Urothelium cell line (cell line): ENCODE results near the gene BEGAIN.

Experiments used
- DNase-seq: peaks from one replicate; pipeline ENCODE4 v3.0.0; 2011; ENCODE audit warnings: low spot score, mixed read lengths
- FAIRE-seq: peaks from 2 replicates; lab custom pipeline; 2011; peaks lifted over from hg19 to GRCh38; lab: Jason Lieb, UNC

The BEGAIN gene, protein sequence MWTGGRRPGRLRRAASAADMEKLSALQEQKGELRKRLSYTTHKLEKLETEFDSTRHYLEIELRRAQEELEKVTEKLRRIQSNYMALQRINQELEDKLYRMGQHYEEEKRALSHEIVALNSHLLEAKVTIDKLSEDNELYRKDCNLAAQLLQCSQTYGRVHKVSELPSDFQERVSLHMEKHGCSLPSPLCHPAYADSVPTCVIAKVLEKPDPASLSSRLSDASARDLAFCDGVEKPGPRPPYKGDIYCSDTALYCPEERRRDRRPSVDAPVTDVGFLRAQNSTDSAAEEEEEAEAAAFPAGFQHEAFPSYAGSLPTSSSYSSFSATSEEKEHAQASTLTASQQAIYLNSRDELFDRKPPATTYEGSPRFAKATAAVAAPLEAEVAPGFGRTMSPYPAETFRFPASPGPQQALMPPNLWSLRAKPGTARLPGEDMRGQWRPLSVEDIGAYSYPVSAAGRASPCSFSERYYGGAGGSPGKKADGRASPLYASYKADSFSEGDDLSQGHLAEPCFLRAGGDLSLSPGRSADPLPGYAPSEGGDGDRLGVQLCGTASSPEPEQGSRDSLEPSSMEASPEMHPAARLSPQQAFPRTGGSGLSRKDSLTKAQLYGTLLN

DNA sequence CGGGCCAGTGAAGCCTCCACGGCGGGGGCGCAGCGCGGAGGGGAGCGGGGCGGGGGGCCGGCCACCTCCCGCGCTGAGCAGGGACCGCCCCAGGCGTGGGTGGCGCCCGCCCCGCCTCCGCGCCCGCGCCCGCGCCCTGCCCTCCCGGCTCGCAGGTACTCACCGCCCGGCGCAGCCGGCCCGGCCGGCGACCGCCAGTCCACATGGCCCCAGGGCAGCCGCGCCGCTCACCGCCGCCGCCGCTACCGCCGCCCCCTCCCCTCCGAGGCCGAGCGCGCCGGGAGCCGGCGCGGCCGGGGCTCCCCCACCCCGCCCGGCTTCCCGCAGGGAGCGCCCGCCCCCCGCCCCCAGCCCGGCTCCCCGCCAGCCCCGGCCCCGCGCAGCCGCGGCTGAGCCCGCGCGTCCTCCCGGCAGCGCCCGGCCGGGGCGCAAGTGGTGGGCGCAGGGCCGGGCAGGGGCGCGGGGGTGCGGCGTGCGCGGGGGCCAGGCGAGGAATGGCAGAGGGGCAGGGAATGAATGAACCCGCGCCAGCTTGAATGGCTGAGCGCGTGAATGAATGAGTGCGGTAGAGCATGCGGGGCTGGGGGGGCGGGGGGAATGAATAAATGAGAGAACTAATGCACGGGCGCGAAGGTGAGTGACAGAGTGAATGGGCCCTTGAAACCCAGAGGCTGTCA lies at the start of gene BEGAIN:
TSS of gene BEGAIN (minus strand) at position 332 of the 677 bp plus-strand sequence. CDS start at position 205, 127 bp downstream.
- no peak for FAIRE-seq
- DNase-seq: peak; percentile 74

DNA sequence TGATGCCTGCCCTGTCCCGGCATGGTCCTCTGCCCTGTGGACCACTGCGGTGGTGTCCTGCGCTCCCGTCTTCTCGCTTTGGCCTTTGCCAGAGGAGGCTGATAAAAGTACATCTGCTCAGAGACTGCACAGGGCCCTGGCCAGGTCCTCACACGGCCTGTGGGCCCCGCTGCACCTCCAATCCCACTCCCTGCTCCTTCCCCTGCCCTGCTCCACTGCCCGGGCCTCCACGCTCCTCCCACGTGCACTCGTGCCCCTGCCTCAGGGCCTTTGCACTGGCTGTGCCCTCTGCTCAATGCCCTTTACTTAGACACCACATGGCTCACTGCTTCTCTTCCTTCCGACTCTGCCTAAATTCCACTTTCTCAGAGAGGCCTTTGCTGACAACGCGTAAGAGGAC lies 49.3 kb upstream of the BEGAIN start:
- no peak for DNase-seq
- no peak for FAIRE-seq

DNA sequence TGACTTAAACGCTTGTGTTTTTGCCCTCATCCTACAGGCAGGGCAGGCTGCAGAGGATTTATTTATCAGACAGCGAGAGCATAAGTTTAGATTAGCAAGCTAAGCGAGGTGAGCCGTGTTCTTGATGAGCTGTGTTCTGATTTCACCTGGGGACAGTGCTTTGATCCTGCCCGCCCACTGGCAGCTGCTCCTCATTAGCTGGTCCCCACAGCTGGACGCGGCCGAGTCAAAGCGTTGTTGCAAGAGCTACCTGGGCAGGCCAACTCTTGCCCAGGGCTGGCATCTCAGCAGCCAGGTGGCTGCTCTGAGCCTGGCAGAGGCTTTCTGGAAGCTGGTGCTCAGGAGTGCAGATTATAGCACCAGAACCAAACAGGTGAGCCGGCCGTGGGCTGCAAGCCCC lies 46.8 kb upstream of the BEGAIN start:
- DNase-seq (no peak), FAIRE-seq (no peak)

DNA sequence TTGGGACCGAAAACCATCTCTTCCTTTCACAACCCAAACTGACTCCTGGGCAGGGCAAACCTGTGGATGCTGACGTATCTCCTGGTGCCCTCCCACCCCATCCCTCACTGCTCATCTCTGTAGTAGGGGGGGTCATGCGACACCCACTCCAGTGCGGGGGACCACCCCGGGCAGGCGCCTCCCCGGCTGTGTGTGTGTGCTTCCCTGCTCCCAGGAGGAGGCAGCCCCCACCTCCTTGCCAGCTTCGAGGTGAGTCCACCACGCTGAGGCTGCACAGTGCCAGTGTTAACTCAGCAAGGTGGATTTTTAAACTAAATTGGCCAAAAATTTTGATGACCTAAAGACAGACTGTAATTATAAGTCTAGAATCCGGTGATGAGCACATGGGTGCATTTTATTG lies 46.2 kb upstream of the BEGAIN start:
- no peak for FAIRE-seq

DNA sequence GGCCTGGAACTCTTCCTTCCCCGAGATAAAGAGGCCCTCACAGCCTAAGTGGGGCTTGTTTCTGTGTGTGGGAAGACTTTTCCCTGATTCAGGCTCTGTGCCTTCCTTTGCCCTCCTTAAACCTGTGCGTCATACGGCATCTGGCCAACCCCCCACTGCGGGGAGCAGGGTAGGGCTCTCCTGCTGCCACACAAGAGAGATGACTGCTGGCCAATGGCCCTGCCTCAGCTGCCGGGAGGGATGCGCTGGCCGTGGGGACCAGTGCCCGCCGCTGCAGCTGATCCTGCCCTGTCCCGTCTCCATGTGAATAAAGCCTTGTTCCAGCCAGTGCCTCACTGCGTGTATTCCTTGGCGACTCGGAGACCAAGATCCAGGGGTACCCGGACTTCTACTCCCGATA lies 42.5 kb upstream of the BEGAIN start:
- no peak for DNase-seq
- FAIRE-seq: no peak

More for the DNA sequence above, 46.2 kb upstream of the BEGAIN start:
- no peak for DNase-seq

DNA sequence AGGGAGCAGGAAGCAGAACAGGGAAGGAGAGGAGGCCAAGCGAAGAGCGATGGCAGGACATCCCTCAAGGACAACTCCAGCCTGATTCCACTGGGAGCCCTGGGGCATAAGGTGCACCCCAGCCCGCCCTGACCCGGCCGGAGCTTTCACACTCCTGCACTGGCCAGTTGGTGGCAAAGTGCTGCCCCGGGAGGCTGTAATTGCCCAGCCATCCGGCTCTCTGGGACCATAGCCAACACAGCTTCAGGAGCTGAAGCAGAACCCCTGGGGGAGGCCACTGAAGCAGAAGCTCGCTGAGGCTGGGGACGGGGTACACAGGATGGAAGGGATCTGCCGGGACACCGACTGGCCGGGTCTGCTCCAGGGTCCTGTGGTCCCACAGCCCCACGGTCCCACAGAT lies 41.9 kb upstream of the BEGAIN start:
- DNase-seq: no peak
- no peak for FAIRE-seq

DNA sequence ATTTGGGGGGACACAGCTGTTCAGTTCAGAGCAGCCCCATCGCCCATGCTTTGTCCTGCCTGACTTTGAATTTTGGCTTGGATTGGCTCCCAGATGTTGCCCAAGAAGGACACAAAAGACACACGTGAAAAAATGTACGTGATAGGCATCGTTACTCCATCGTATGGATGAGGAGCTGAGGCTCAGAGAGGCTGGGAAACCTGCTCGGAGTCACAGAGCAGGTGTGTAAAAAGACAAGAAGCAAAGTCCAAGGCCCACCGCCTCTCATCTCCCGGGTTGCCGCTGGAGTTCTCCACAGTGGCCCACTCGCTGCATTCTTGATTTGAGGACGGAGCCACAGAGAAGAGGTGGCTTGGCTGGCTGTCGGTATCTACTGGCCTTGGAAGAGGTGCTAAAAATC lies 41.0 kb upstream of the BEGAIN start:
- DNase-seq: no peak
- FAIRE-seq: no peak

DNA sequence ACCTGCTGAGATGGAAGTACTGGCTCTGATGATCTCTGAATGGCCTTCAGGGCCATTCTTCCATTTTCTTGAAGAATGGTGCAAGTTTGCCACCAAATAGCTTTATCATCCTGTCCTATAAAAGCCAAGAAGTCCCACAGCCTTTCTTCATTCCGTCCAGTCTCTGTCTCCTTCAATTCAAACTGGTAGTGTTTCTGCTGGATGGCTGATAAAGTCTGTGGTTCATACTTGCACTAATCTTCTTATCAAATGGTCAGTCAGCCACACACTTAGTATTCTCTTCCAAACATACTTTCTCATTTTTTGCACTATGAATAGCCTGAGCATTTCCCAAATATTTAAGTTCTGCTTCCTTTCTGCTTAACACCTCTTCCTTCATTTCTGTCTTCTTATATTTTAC lies 39.4 kb upstream of the BEGAIN start:
- FAIRE-seq (no peak), DNase-seq (no peak)

DNA sequence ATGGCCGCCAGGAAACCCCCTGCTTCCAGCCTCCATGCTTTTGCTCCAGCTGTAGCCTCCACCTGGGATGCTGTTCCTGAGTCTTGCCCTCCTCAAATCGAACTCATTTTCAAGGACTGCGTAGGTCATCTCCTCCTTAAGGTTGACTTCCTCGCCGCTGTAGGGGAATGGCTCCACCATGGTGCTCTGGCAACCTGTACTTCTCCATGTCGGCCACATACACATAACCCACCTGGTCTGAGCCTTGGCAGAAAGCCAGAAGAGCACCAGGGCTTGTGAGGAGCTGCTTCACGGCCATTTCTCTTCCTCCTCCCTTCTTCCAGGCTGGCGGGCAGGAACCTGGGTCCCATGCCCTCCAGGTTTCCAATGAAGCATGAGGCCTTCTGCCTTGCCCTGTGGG lies 36.7 kb upstream of the BEGAIN start:
- FAIRE-seq: no peak
- DNase-seq: no peak

DNA sequence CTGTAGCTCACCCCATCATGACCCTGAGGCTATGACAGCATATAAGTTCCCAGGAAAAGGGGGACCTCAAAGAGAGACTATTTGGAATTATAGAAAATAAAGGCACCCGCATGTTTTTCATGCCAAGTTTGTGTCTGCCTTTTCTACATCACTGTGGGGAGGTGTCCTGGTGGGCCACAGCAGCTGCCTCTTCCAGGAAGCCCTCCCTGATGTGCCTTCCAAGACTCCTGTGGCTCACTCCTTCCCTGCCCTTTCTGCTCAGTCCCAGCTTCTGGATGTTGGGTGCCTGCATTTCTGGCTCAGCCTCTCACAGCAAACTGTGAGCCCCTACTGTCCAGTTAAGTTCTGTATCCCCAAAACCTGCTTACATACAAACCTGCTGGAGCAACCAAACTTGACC lies 36.3 kb upstream of the BEGAIN start:
- no peak for DNase-seq
- FAIRE-seq: no peak

DNA sequence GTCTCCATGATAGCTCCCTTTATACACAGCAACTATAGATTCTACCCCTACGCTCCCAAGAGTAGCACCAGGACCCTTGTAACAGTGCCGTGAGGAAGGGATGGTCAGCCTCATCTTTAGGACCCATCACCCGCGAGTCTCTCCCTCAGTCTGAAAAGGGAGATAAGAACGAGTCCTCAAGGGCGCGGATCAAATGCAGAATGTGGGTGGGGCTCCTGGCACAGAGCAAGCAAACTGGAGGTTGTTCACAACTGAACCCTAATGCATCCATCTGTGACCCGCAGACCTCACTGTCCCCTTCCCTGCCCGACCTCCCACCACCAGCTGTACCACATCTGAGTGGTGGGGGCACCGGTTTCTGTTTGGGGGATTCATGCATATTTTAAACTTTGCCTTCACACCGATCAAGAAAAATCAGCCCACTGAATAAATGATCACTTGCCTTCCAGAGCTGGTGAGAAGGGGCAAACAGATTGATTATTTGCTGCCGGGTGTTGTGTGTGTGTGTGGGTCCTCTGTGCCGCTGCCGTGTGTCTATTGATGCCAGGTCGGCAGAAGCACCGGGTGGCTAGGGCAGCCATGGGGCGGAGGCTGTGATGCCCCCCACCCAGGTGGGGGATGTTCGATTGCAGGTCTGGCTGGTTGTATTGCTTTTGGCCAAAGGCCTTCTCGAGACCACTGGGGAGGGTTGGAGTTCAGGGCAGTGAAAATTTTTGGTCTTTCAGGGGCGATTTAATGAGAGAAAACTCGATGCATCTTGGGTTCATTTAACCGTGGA lies 35.7 kb upstream of the BEGAIN start:
- FAIRE-seq (no peak), DNase-seq (no peak)

DNA sequence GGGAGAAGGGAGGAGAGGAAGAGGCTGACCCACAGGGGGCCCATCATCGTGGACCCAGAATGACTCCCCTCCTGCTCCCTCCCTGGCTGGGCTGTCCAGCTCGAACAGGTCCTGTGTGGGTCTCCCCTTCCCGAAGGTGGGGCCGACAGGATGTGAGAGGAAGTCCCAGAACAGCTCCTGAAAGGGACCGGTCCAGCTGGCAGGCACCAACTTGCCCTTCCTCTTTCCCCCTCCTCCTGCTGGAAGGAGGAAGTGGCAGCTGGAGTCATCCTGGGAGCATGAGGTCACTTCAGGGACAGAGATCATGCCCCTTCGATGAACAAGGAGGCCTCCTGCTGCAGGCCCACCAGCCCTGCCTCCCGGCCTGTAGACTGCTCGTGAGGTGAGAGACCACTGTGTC lies 35.0 kb upstream of the BEGAIN start:
- FAIRE-seq (no peak), DNase-seq (no peak)

DNA sequence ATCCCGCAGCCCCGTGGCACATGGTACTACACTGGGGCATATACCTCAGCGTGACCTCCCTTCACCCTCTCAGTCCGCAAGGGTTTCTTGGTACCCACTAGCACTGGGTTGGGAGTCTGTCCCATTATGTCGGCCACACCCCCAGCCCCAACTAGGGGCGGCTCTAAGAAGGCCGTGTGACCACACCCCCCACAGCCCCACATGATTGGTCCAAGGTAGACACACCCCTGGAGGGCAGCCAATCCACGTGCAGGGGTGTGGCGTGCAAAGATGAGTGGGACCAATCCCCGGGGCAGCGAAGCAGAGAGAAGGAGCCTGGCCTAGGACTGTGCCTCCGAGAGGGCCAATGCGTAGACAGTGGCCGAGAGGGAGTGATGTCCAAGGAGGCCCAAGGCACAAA lies 34.6 kb upstream of the BEGAIN start:
- FAIRE-seq: no peak
- DNase-seq: no peak

DNA sequence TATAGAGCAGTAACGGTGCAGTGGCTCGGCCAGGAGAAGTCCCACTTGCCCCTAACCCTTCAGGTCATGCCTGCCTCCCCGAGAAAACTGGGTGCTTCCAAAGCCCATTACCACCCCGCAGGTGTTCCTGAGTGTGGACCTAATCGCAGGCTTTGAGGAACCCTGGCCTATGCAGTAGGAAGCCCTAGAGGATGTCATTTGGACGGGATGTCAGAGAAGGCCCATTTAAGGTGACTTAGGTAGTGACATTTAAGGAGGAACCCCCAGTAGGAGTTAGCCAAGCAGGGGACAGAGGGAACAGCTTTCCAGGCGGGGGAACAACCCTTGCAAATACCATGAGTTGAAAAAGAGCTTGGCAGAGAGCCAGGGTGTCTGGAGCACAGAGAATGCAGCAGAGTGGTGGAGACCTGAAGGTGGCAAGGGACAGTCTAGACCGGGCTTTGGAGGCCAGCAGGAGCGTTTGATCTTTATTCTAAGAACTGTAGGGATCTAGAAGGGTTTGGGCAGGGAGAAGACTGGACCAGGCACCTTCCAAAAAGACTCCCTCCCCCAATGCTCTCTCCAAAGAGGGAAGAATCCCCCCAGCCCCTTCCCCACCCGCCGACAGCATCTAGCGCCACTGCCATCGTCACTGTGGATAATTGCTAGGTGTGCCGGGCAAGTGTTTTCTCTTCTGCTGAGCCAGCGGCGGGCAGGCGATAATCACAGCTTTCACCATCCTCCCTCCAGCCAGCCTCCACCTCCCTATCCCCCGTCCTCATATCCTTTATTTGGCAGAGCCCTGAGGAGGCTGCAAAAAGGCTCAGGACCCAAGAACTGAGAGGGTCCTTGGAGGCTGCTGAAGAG lies 33.3 kb upstream of the BEGAIN start:
- DNase-seq: no peak

DNA sequence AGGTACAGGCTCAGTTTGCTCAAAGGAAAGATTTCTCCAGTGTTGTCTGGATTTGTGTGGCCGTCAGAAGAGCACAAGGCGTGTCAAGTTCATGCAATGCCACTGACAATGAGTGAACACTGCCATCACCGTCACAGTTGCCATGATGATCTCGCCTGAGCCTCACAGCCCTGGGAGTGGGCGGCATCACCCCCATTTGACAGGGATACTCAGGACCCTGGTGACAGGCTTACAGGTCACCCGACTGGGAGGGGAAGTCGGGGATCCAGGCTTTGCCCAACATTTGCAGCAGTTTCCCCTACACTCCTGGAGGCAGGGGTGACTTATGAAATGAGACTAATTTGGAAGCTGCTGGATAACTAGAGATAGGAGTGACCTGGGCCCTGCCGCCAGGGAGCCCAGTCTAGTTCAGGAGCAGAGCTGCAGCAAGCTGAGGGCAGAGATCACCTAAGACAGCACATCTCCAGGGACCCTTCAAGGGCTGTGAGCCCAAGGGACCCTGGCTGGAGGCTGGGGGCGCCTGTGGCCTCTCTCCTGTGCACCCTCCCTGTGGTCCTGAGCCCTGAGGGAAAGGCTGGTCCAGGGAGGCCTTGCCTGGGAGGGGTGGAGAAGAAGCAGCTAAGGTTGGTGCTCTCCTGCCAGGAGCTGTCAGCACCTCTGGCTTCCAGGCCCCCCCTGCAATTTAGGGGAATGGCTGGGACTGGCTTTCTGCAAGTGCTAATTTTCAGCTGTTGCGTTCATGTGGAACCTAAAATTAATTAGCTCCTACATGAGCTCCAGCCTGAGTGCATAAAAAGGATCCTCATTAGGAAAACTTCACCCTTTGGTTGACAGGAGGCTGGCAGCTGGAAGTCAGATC lies 32.4 kb upstream of the BEGAIN start:
- FAIRE-seq: no peak
- no peak for DNase-seq

More for the DNA sequence above, 33.3 kb upstream of the BEGAIN start:
- no peak for FAIRE-seq

DNA sequence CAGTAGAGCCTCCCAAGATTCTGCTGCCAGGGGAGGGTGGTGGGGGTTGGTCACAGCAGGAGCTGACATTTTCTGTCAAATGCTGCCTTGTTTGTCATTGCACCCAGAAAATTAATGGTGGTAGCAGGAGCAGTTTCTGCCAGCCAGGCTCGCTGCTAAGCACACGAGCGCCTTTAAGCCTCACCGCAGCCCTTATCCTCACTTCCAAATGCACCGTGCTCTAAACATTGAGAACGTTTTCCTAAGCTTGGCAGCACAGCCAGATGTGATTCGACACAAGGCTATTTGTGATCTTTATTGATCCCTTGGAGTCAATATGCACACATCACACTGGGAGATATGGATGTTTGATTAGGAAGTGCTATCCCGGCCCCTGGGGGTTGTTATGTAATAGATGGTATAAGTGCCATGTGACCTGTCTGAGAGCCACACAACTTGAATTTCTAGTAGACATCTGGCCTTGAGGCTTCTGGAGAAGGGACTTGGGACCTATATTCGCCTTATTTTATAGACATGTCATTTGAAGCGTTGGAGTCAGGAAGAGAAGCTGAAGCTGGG lies 31.6 kb upstream of the BEGAIN start:
- no peak for FAIRE-seq

DNA sequence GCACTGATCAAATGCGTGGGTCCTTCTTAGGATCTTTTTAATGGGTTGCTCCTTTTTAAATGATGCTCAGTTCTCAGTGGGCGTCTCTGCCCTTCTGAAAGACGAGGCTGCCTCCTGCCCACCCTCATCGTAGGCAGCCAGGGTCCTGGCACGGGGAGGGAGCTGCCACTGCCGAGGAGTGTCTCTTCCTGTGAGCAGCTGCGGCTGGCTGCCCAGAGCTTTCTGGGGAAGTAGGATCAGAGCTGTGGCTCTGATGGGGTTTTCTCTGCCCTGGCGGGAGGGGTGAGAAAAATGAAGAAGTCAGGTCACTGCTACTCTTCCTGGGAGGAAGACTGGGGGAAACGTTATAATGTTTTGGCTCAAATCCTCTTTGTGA lies 31.1 kb upstream of the BEGAIN start:
- FAIRE-seq: no peak

More for the DNA sequence above, 31.6 kb upstream of the BEGAIN start:
- DNase-seq: no peak

DNA sequence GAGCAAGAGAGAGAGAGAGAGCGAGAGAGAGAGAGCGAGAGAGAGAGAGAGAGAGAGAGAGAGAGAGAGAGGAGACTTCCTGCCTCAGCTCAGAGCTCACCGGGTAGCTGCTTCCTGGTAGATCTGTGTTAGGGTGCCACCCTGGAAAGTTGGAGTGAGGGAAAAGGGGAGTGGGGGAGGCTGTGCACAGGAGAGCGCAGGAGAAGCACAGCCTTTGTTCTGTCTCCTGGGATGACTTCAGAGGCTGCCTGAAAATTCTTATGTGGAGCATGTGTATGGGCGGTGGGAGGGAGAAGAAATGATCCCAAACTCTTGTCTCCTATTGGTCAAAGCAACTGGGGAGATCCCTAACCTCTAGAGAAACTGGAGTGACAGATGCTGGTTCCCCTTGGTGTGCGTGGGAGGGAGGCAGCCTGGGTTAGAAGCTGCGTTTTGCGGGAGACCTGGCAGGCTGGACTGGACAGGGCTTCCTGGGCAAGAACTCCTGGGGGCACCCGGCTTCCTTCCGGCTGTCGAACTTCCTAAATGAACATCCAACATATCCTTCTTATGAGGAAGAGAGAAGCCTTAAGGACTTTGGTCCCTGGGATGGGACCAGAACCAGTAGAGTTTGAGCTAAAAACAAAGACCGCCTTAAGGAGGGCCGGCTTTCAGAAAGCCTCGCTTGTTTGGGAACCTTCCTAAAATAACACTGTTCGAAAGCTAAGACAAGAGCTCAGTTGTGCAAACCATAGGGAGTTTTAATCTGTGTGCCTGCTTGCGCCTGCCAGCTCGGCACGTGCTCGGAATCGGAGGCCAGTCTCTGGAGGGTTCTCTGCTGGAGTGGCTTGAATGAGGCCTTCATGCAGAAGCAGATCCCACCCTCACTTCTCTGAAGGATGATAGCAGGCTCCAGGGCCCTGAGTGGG lies 30.4 kb upstream of the BEGAIN start:
- DNase-seq: no peak
- FAIRE-seq: no peak

More for the DNA sequence above, 31.1 kb upstream of the BEGAIN start:
- DNase-seq: no peak
